Lung (tissue), 12 donors: ENCODE data around the gene CXorf65. TPM values are rescaled to one million over a fixed set of nuclear protein-coding genes. Genes with fewer than 3 reads are reported as not detected.
A peak's percentile ranks its signal among the peaks of the same experiment; 100 is the strongest.

Experiments
- ATAC-seq: fragments of 200-7000 bp; cut with Tn5 transposase; one replicate; pipeline ENCODE4 v1.9.1; 2020; ENCODE audit warnings: moderate number of reproducible peaks; ENCODE audit not compliant: insufficient read depth, low FRiP score
- DNase-seq, 3 donors: peaks; one replicate each; pipeline ENCODE4 v3.0.0-alpha.2; 2013 to 2017
- H3K27ac ChIP-seq, 2 donors: one replicate each; pipeline ENCODE4 v1.5.1; 2013; ENCODE audit warnings: mild to moderate bottlenecking in 2 of 2, moderate library complexity in 2 of 2, control low read depth in 1 of 2, inconsistent platforms in 1 of 2, low read depth in 1 of 2, low read length in 1 of 2
- H3K27me3 ChIP-seq, 3 donors: one replicate each; pipeline ENCODE4 v1.5.1; 2013; ENCODE audit warnings: low read length in 2 of 3; ENCODE audit not compliant: control insufficient read depth in 3 of 3, insufficient read depth in 3 of 3
- H3K36me3 ChIP-seq, 4 donors: one replicate each; pipeline ENCODE4 v1.5.1; 2013; ENCODE audit warnings: low read length in 4 of 4, mild to moderate bottlenecking in 1 of 4, moderate library complexity in 1 of 4; ENCODE audit not compliant: control insufficient read depth in 4 of 4, insufficient read depth in 4 of 4
- H3K4me1 ChIP-seq, 5 donors: one replicate each; pipeline ENCODE4 v1.5.1; 2013; ENCODE audit warnings: low read length in 5 of 5, mild to moderate bottlenecking in 2 of 5, moderate library complexity in 1 of 5; ENCODE audit not compliant: control insufficient read depth in 5 of 5, insufficient read depth in 5 of 5
- H3K4me3 ChIP-seq: one replicate; pipeline ENCODE4 v1.5.1; 2013; ENCODE audit warnings: mild to moderate bottlenecking, control low read depth, moderate library complexity
- H3K9ac ChIP-seq, 2 donors: one replicate each; pipeline ENCODE4 v1.5.1; 2013; ENCODE audit warnings: low read length in 2 of 2, control low read depth in 1 of 2; ENCODE audit not compliant: insufficient read depth in 1 of 2
- H3K9me3 ChIP-seq, 4 donors: one replicate each; pipeline ENCODE4 v1.5.1; 2013; ENCODE audit warnings: low read length in 3 of 4, mild to moderate bottlenecking in 1 of 4, moderate library complexity in 1 of 4; ENCODE audit not compliant: control insufficient read depth in 4 of 4, insufficient read depth in 3 of 4
- WGBS, 2 donors: extraction: QIAGEN DNeasy Blood & Tissue Kit; methylation state at CpG; one replicate each; pipeline ENCODE4 v1.1.7; 2013; 5-methylcytosine and 5-hydroxymethylcytosine counted together
- polyA plus RNA-seq, 2 donors: library from polyadenylated mRNA; stranded (reverse); fragments of 200-250 nt; gene quantifications; one replicate each; pipeline ENCODE4 v1.2.1, GENCODE V29; 2013
- total RNA-seq, 2 donors: library from RNA; depleted of rRNA in 1 of 2; stranded (reverse); fragments of >200 nt in 1 of 2; gene quantifications; one replicate each; pipeline ENCODE4 v1.2.1, GENCODE V29; 2014 to 2021
- TF ChIP-seq, protein P1 (sequence below): IDR thresholded peaks from 2 replicates; pipeline ENCODE4 v1.5.1; 2012; ENCODE audit warnings: mild to moderate bottlenecking; ENCODE audit errors: control extremely low read depth, extremely low read depth
- donor health status: control.
- donor health status: control.
- donor health status: Bipolar disorder and iron deficiency.
- donor health status: healthy.
- donor health status: DM: yes; HTN: yes; CAD: no.

CXorf65 gene
- total and polyA plus RNA-seq, 4 donors: 0.95 to 2.6 TPM; not detected in 2

DNA sequence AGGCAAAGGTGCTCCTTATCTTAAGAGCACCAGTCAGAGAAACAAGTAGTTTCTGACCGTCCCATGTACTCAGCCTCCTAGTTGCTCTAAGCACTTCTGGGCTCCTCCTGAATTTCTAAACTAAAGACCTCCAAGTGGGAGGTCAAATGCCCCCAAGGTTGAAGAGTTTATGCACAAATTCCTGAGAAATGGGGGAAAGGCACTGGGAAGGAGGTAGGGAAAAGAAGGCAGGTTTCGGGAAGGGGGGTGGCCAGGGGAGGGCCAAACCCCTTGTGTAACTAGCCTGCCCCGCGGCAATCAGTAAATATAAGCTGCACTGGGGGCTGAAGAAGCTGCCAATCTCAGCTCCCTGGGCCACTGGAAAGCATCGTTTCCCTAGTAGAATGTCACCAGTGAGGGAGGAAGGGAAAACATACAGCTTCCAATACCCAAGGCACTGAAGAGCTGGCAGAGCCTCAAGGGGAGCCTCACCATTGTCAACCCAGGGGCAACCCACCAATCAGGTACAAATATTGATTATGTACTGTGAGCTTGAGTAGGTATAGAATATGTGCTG, 7.5 kb downstream of the CXorf65 start:
- TF ChIP-seq, protein P1, sequence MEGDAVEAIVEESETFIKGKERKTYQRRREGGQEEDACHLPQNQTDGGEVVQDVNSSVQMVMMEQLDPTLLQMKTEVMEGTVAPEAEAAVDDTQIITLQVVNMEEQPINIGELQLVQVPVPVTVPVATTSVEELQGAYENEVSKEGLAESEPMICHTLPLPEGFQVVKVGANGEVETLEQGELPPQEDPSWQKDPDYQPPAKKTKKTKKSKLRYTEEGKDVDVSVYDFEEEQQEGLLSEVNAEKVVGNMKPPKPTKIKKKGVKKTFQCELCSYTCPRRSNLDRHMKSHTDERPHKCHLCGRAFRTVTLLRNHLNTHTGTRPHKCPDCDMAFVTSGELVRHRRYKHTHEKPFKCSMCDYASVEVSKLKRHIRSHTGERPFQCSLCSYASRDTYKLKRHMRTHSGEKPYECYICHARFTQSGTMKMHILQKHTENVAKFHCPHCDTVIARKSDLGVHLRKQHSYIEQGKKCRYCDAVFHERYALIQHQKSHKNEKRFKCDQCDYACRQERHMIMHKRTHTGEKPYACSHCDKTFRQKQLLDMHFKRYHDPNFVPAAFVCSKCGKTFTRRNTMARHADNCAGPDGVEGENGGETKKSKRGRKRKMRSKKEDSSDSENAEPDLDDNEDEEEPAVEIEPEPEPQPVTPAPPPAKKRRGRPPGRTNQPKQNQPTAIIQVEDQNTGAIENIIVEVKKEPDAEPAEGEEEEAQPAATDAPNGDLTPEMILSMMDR: no peak
- Histone ChIP-seq H3K4me1 (peaks cover 0 to 44% (median 2%) of the 10 kb centered on the region in 5 donors), H3K9me3 (peaks cover 0 to 2% (median 0%) of the 10 kb centered on the region in 4 donors), H3K4me3 (no peak overlapping the region), H3K27me3 (no peaks in the 10 kb centered on the region), H3K27ac (no peak overlapping the region), H3K9ac (no peak overlapping the region), H3K36me3 (no peaks in the 10 kb centered on the region)
- DNase-seq (no peak), ATAC-seq (no peak)
- 55 to 85% methylated on average over 5 of the region's 5 CpGs for WGBS, 2 donors

DNA sequence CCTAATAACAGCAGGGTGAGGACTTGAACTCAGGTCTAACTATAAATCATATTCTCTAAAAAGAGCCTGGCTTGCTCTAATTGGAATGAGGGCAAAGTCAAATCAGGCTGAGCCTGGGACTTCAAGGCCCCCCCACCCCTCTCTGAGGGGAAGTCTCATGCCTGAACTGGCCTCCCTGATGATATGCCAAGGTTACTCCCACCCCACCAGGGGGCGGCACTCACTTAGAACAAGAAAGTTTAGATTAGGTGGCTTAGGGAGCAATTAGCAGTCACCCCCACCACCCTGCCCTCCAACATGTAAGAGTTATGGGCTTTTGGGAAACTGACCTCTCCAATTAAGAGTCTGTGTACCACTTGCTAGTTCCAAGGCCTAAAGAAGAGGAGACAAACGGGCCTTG, 8.2 kb downstream of the CXorf65 start:
- Histone ChIP-seq H3K9ac (no peak overlapping the region), H3K27ac (no peak overlapping the region), H3K27me3 (no peaks in the 10 kb centered on the region), H3K36me3 (no peaks in the 10 kb centered on the region), H3K4me3 (no peak overlapping the region), H3K4me1 (peaks cover 0 to 37% (median 0%) of the 10 kb centered on the region in 5 donors), H3K9me3 (peaks cover 0 to 2% (median 0%) of the 10 kb centered on the region in 4 donors)
- WGBS, 2 donors: 13 to 23% methylated on average over 2 of the region's 2 CpGs
- ATAC-seq (no peak), DNase-seq (peak; percentile 25 to 48 (median 43))
- TF ChIP-seq, protein P1: peak; percentile 51

DNA sequence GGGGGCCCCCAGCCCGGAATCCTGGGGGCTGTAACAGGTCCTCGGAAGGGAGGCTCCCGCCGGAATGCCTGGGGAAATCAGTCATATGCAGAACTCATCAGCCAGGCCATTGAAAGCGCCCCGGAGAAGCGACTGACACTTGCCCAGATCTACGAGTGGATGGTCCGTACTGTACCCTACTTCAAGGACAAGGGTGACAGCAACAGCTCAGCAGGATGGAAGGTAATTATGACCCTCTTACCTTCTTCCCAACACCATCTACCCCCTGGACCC, 9.8 kb downstream of the CXorf65 start:
- DNase-seq (no peak), ATAC-seq (no peak)
- TF ChIP-seq, protein P1: no peak
- H3K36me3 ChIP-seq: no peaks in the 10 kb centered on the region
- peak overlapping the region; percentile 58 for H3K4me3 ChIP-seq
- WGBS, 2 donors: 0 to 22% methylated on average over 4 to 9 of the region's 9 CpGs
- H3K27me3 ChIP-seq: no peaks in the 10 kb centered on the region
- H3K4me1 ChIP-seq: peaks cover 0 to 24% (median 0%) of the 10 kb centered on the region in 5 donors
- H3K9ac ChIP-seq: no peak overlapping the region
- peaks cover 0 to 2% (median 0%) of the 10 kb centered on the region in 4 donors for H3K9me3 ChIP-seq
- H3K27ac ChIP-seq: peak overlapping the region in 1 of 2 donors; percentile 81
